Suprapubic skin (tissue), 4 donors: Measurements from ENCODE around the gene DISC1. TPM values are rescaled to one million over a fixed set of nuclear protein-coding genes. Genes with fewer than 3 reads are reported as not detected.
A peak's percentile ranks its signal among the peaks of the same experiment; 100 is the strongest.

Source experiments
- DNase-seq, 2 donors: peaks; one replicate each; pipeline ENCODE4 v3.0.0-alpha.2; 2019; ENCODE audit warnings: low spot score in 2 of 2
- H3K27ac ChIP-seq: fragments of 200-600 bp; sonication (generic); one replicate; pipeline ENCODE4 v1.5.1; 2019
- H3K27me3 ChIP-seq: fragments of 200-600 bp; sonication (generic); one replicate; pipeline ENCODE4 v1.5.1; 2019
- H3K36me3 ChIP-seq: fragments of 200-600 bp; sonication (generic); one replicate; pipeline ENCODE4 v1.5.1; 2019
- H3K4me1 ChIP-seq: fragments of 200-600 bp; sonication (generic); one replicate; pipeline ENCODE4 v1.5.1; 2019
- H3K4me3 ChIP-seq: fragments of 200-600 bp; sonication (generic); one replicate; pipeline ENCODE4 v1.5.1; 2019; ENCODE audit warnings: mild to moderate bottlenecking
- H3K9me3 ChIP-seq: fragments of 200-600 bp; sonication (generic); one replicate; pipeline ENCODE4 v1.5.1; 2019
- CTCF ChIP-seq, 2 donors: fragments of 200-600 bp in 1 of 2; fragments of 450-650 bp in 1 of 2; sonication (generic) in 1 of 2; IDR thresholded peaks; one replicate each; pipeline ENCODE4 v1.5.1; 2016 to 2019; ENCODE audit warnings: antibody characterized with exemption in 2 of 2, mild to moderate bottlenecking in 1 of 2, moderate library complexity in 1 of 2
- EP300 ChIP-seq: sonication (generic); formaldehyde crosslinking; IDR thresholded peaks from one replicate; pipeline ENCODE4 v1.6.1; 2017; ENCODE audit warnings: antibody characterized with exemption
- POLR2A ChIP-seq, 2 donors: fragments of 450-650 bp; IDR thresholded peaks; one replicate each; pipeline ENCODE4 v1.6.1; 2017; ENCODE audit warnings: antibody characterized with exemption in 2 of 2, mild to moderate bottlenecking in 2 of 2, moderate library complexity in 2 of 2
- POLR2AphosphoS5 ChIP-seq, 3 donors: sonication (generic); formaldehyde crosslinking; IDR thresholded peaks; one replicate each; pipeline ENCODE4 v1.6.1; 2017; ENCODE audit warnings: antibody characterized with exemption in 3 of 3
- WGBS: methylation state at CpG from one replicate; pipeline ENCODE4 v1.1.5; 2018; 5-methylcytosine and 5-hydroxymethylcytosine counted together
- total RNA-seq, 4 donors: library from RNA; depleted of rRNA; stranded (reverse); fragments of >200 nt; gene quantifications; one replicate each; pipeline ENCODE4 v1.1.0, GENCODE V29; 2016

Gene DISC1
- total RNA-seq, 4 donors from 2014 or later: 3.0 to 8.4 (median 5.2) TPM

- H3K36me3 ChIP-seq: no peaks in the 10 kb centered on the region
- WGBS: 12% methylated on average over 7 of the region's 7 CpGs
- no peak for DNase-seq
- peaks cover 28% of the 10 kb centered on the region for H3K4me1 ChIP-seq
- no peaks in the 10 kb centered on the region for H3K27me3 ChIP-seq
- H3K27ac ChIP-seq: no peak overlapping the region
- H3K4me3 ChIP-seq: peak overlapping the region; percentile 84
- no peaks in the 10 kb centered on the region for H3K9me3 ChIP-seq
- TF ChIP-seq CTCF (IDR thresholded peaks at IDR 0.05) (no peak), POLR2A (IDR thresholded peaks at IDR 0.05) (no peak), POLR2AphosphoS5 (IDR thresholded peaks at IDR 0.05) (no peak), EP300 (no peak)
Observed at GRCh38 chr1:231625975-231626534, 535 bp upstream of the DISC1 start.

GRCh38 chr1:231626951-231627614 lies 493 bp downstream of the DISC1 start:
- DNase-seq: peak; percentile 87 to 88
- TF ChIP-seq CTCF (IDR thresholded peaks at IDR 0.05) (no peak), POLR2AphosphoS5 (IDR thresholded peaks at IDR 0.05) (no peak), POLR2A (IDR thresholded peaks at IDR 0.05) (no peak), EP300 (no peak)
- no peaks in the 10 kb centered on the region for H3K9me3 ChIP-seq
- no peaks in the 10 kb centered on the region for H3K36me3 ChIP-seq
- H3K4me1 ChIP-seq: peaks cover 28% of the 10 kb centered on the region
- H3K27me3 ChIP-seq: no peaks in the 10 kb centered on the region
- H3K27ac ChIP-seq: peak overlapping the region; percentile 92
- peak overlapping the region; percentile 84 for H3K4me3 ChIP-seq
- 3% methylated on average over 5 of the region's 49 CpGs for WGBS

- DNase-seq: no peak
- H3K4me3 ChIP-seq: peak overlapping the region; percentile 84
- WGBS: 36% methylated on average over 5 of the region's 5 CpGs
Observed at GRCh38 chr1:231628207-231628876, 1.8 kb downstream of the DISC1 start.

GRCh38 chr1:231629132-231629531 lies 2.5 kb downstream of the DISC1 start:
- Histone ChIP-seq H3K9me3 (no peaks in the 10 kb centered on the region), H3K27ac (peak overlapping the region; percentile 92), H3K27me3 (no peaks in the 10 kb centered on the region), H3K4me1 (peaks cover 28% of the 10 kb centered on the region), H3K4me3 (no peak overlapping the region), H3K36me3 (no peaks in the 10 kb centered on the region)
- DNase-seq: peak in 1 of 2 donors; percentile 75
- WGBS: 47% methylated on average over 6 of the region's 6 CpGs
- TF ChIP-seq POLR2AphosphoS5 (IDR thresholded peaks at IDR 0.05): no peak
- TF ChIP-seq CTCF (IDR thresholded peaks at IDR 0.05): no peak
- no peak for TF ChIP-seq POLR2A (IDR thresholded peaks at IDR 0.05)
- no peak for TF ChIP-seq EP300

More at GRCh38 chr1:231628207-231628876, 1.8 kb downstream of the DISC1 start:
- Histone ChIP-seq H3K36me3 (no peaks in the 10 kb centered on the region), H3K27ac (peak overlapping the region; percentile 92), H3K9me3 (no peaks in the 10 kb centered on the region), H3K27me3 (no peaks in the 10 kb centered on the region), H3K4me1 (peaks cover 28% of the 10 kb centered on the region)
- TF ChIP-seq CTCF (IDR thresholded peaks at IDR 0.05) (no peak), EP300 (no peak), POLR2AphosphoS5 (IDR thresholded peaks at IDR 0.05) (no peak), POLR2A (IDR thresholded peaks at IDR 0.05) (no peak)

GRCh38 chr1:231630558-231631205 lies 4.1 kb downstream of the DISC1 start:
- TF ChIP-seq POLR2AphosphoS5 (IDR thresholded peaks at IDR 0.05): no peak
- TF ChIP-seq CTCF (IDR thresholded peaks at IDR 0.05): no peak
- TF ChIP-seq POLR2A (IDR thresholded peaks at IDR 0.05): no peak
- no peak for TF ChIP-seq EP300
- DNase-seq: no peak
- Histone ChIP-seq H3K27me3 (no peaks in the 10 kb centered on the region), H3K4me1 (peaks cover 28% of the 10 kb centered on the region), H3K4me3 (no peak overlapping the region), H3K27ac (no peak overlapping the region), H3K36me3 (no peaks in the 10 kb centered on the region), H3K9me3 (no peaks in the 10 kb centered on the region)
- WGBS: 70% methylated on average over 10 of the region's 10 CpGs
